Hepatocyte (in vitro differentiated cells): Measurements from ENCODE around the gene SCYGR4. TPM values are rescaled to one million over a fixed set of nuclear protein-coding genes. Genes with fewer than 3 reads are reported as not detected.
A peak's percentile ranks its signal among the peaks of the same experiment; 100 is the strongest.

ENCODE experiments used
- DNase-seq: peaks from one replicate; pipeline ENCODE4 v3.0.0-alpha.2; 2016; ENCODE audit warnings: low spot score
- H2AFZ ChIP-seq: fragments of 200-600 bp; sonication (generic); 2 replicates; pipeline ENCODE4 v1.6.0; 2016; ENCODE audit warnings: antibody characterized with exemption, mild to moderate bottlenecking
- H3K27ac ChIP-seq: fragments of 200-600 bp; sonication (generic); 2 replicates; pipeline ENCODE4 v1.5.1; 2016; ENCODE audit warnings: mild to moderate bottlenecking
- H3K27me3 ChIP-seq: fragments of 200-600 bp; sonication (generic); 2 replicates; pipeline ENCODE4 v1.6.1; 2016
- H3K36me3 ChIP-seq: fragments of 200-600 bp; sonication (generic); replicated peaks from 2 replicates; pipeline ENCODE4 v1.5.1; 2016; ENCODE audit warnings: low read depth; ENCODE audit not compliant: insufficient read depth
- H3K4me1 ChIP-seq: fragments of 200-600 bp; sonication (generic); 2 replicates; pipeline ENCODE4 v1.5.1; 2016; ENCODE audit warnings: mild to moderate bottlenecking, moderate library complexity; ENCODE audit not compliant: insufficient read depth
- H3K4me2 ChIP-seq: fragments of 200-600 bp; sonication (generic); 2 replicates; pipeline ENCODE4 v1.6.0; 2016
- H3K4me3 ChIP-seq: fragments of 200-600 bp; sonication (generic); 2 replicates; pipeline ENCODE4 v1.5.1; 2016; ENCODE audit warnings: mild to moderate bottlenecking
- H3K79me2 ChIP-seq: fragments of 200-600 bp; sonication (generic); 2 replicates; pipeline ENCODE4 v1.6.0; 2017; ENCODE audit warnings: mild to moderate bottlenecking
- H3K9me2 ChIP-seq: fragments of 200-600 bp; sonication (generic); replicated peaks from 2 replicates; pipeline ENCODE4 v1.6.0; 2017; ENCODE audit warnings: mild to moderate bottlenecking; ENCODE audit not compliant: insufficient read depth
- H3K9me3 ChIP-seq: fragments of 200-600 bp; sonication (generic); 2 replicates; pipeline ENCODE4 v1.5.1; 2016; ENCODE audit warnings: low read depth, mild to moderate bottlenecking
- H4K20me1 ChIP-seq: fragments of 200-600 bp; sonication (generic); 2 replicates; pipeline ENCODE4 v1.6.0; 2016; ENCODE audit warnings: mild to moderate bottlenecking; ENCODE audit not compliant: insufficient read depth, poor library complexity, severe bottlenecking
- EZH2 ChIP-seq: fragments of 200-600 bp; sonication (generic); IDR thresholded peaks from 2 replicates; pipeline ENCODE4 v1.6.1; 2016; ENCODE audit warnings: antibody characterized with exemption, mild to moderate bottlenecking, borderline replicate concordance
- EZH2phosphoT487 ChIP-seq: fragments of 200-600 bp; sonication (generic); IDR thresholded peaks from one replicate; pipeline ENCODE4 v1.6.1; 2018; ENCODE audit warnings: antibody characterized with exemption, mild to moderate bottlenecking, low read depth, moderate library complexity; ENCODE audit not compliant: unreplicated experiment, severe bottlenecking
- WGBS: methylation state at CpG from one replicate; pipeline ENCODE4 v1.1.6; 2016; ENCODE audit warnings: low lambda C conversion rate; ENCODE audit errors: missing lambda C conversion rate; 5-methylcytosine and 5-hydroxymethylcytosine counted together
- polyA plus RNA-seq: library from polyadenylated mRNA; unstranded; fragments of >200 nt; fragmentation: Nextera tagmentation; extraction: Ambion mirVana; gene quantifications from 2 replicates; pipeline ENCODE4 v1.2.1, GENCODE V29; 2016
- total RNA-seq: library from RNA; depleted of rRNA; stranded (reverse); fragments of >200 nt; gene quantifications from 2 replicates; pipeline ENCODE4 v1.2.3, GENCODE V29; 2014
- TF ChIP-seq, protein P1 (sequence below): fragments of 200-600 bp; sonication (generic); IDR thresholded peaks from 2 replicates; pipeline ENCODE4 v1.5.1; 2016; ENCODE audit warnings: antibody characterized with exemption, mild to moderate bottlenecking; ENCODE audit not compliant: poor library complexity

SCYGR4 gene
- total and polyA plus RNA-seq, 2 experiments from 2014 or later, result not detected

DNA sequence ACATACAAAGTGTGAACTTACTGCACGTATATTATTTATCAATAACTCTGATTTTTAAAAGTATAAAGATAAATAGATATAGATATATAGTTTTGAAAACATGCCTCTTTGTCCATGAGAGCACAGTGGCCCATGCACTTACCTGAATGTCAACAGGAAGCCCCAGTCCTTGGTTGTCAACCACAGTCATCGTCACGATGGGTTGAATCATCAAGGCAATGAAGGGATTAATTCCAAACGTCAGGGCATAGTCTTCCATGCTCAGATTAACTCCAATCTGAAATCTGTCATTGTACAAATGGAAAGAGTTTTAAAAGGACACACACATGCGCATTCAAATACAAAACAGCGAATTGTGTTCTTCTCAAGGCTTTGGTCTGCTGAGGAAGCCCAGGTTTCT lies 15.5 kb downstream of the SCYGR4 start:
- Histone ChIP-seq H3K4me3 (no peak overlapping the region), H3K27me3 (no peaks in the 10 kb centered on the region), H3K4me1 (no peaks in the 10 kb centered on the region), H3K79me2 (no peaks in the 10 kb centered on the region), H3K27ac (no peak overlapping the region), H2AFZ (no peak overlapping the region), H3K9me3 (no peaks in the 10 kb centered on the region), H4K20me1 (no peaks in the 10 kb centered on the region), H3K4me2 (no peak overlapping the region), H3K9me2 (no peaks in the 10 kb centered on the region), H3K36me3 (no peaks in the 10 kb centered on the region)
- TF ChIP-seq EZH2phosphoT487 (no peak), EZH2 (no peak)
- TF ChIP-seq, protein P1, sequence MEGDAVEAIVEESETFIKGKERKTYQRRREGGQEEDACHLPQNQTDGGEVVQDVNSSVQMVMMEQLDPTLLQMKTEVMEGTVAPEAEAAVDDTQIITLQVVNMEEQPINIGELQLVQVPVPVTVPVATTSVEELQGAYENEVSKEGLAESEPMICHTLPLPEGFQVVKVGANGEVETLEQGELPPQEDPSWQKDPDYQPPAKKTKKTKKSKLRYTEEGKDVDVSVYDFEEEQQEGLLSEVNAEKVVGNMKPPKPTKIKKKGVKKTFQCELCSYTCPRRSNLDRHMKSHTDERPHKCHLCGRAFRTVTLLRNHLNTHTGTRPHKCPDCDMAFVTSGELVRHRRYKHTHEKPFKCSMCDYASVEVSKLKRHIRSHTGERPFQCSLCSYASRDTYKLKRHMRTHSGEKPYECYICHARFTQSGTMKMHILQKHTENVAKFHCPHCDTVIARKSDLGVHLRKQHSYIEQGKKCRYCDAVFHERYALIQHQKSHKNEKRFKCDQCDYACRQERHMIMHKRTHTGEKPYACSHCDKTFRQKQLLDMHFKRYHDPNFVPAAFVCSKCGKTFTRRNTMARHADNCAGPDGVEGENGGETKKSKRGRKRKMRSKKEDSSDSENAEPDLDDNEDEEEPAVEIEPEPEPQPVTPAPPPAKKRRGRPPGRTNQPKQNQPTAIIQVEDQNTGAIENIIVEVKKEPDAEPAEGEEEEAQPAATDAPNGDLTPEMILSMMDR, result no peak
- WGBS, result 93% methylated on average over 6 of the region's 6 CpGs
- DNase-seq, result no peak

DNA sequence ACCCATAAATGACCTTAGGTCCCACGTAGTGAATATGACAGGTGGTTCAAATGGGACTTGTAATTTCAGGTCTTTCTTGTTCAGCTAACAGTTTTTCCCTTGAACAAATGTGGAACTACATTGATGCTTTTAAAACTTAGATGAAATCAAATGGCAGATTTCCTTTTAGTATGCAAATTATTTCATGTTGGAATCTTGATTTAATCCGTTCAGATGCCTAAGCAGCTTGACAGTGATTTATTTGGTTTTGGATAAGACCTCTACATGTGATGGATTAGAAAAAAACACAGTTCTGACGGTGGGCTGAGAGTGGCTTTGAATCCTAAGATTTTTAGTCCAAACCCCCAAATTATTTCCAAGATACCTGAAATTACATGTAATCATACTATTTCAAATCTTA lies 16.9 kb downstream of the SCYGR4 start:
- 76% methylated on average over 3 of the region's 3 CpGs for WGBS
- Histone ChIP-seq H3K27me3 (no peaks in the 10 kb centered on the region), H3K9me2 (no peaks in the 10 kb centered on the region), H3K4me1 (no peaks in the 10 kb centered on the region), H2AFZ (no peak overlapping the region), H3K27ac (no peak overlapping the region), H3K79me2 (no peaks in the 10 kb centered on the region), H3K4me2 (no peak overlapping the region), H3K36me3 (no peaks in the 10 kb centered on the region), H3K9me3 (no peaks in the 10 kb centered on the region), H4K20me1 (no peaks in the 10 kb centered on the region), H3K4me3 (no peak overlapping the region)
- no peak for DNase-seq
- no peak for TF ChIP-seq EZH2phosphoT487

DNA sequence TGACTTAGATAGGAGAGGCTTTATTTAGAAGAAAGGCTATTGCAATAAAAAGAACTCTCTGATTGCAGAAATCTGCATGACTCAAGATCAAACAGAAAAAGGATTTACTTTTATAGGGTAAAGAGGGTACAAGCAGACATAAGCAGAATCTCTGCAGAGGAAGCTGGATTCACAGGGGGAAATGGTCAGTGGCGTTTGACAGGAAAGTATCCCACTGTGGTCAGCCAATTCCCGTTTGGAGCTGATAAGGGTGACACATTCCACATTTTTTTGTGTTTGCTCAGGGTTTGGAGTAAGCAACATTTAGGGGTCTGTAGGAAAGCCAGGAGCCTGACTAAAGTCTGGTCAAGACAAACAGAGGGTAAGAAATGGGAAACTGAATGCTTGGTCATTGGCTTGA lies 25.4 kb downstream of the SCYGR4 start:
- Histone ChIP-seq H3K36me3 (no peaks in the 10 kb centered on the region), H3K4me1 (no peaks in the 10 kb centered on the region), H3K79me2 (no peaks in the 10 kb centered on the region), H2AFZ (no peak overlapping the region), H4K20me1 (no peaks in the 10 kb centered on the region), H3K9me3 (no peaks in the 10 kb centered on the region), H3K27me3 (no peaks in the 10 kb centered on the region), H3K4me3 (no peak overlapping the region), H3K27ac (no peak overlapping the region), H3K4me2 (no peak overlapping the region), H3K9me2 (no peaks in the 10 kb centered on the region)
- 18% methylated on average over 2 of the region's 2 CpGs for WGBS
- DNase-seq, result no peak
- TF ChIP-seq EZH2 (no peak), EZH2phosphoT487 (no peak)
- TF ChIP-seq, protein P1, result no peak

DNA sequence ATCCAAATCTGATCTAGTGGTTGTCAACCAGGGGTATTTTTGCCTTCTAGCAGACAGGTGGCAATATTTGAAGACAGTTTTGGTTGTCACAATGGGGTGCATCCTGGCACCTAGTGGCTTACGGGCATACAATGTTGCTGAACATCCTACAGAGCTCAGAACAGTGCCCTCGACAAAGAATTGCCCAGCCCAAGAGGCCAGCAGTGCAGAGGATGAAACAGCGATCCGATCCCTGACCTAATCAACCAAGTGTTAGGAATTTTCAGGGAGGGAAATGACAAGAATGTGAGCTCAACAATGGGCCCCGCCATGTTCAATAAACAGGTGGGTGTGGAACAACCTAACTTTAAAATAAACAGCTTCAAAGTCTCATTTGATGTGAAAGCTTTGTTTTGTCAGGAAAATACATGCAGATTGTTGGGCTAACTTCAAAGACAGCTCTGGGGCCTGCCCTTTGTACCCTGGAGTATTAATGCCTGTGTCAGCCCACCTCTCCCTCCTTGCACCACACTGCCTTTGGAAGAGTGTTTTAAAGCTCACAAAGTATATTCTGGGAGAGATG lies 26.8 kb downstream of the SCYGR4 start:
- no peak for DNase-seq
- no peaks in the 10 kb centered on the region for H3K36me3 ChIP-seq
- H3K9me2 ChIP-seq, result no peaks in the 10 kb centered on the region
- no peak overlapping the region for H2AFZ ChIP-seq
- no peaks in the 10 kb centered on the region for H3K79me2 ChIP-seq
- H4K20me1 ChIP-seq, result no peaks in the 10 kb centered on the region
- H3K4me2 ChIP-seq, result no peak overlapping the region
- H3K4me3 ChIP-seq, result no peak overlapping the region
- no peaks in the 10 kb centered on the region for H3K9me3 ChIP-seq
- TF ChIP-seq EZH2 (no peak), EZH2phosphoT487 (no peak)
- TF ChIP-seq, protein P1, result no peak
- peak overlapping the region; percentile 44 for H3K27ac ChIP-seq
- WGBS, result 69% methylated on average over 5 of the region's 5 CpGs
- H3K27me3 ChIP-seq, result no peaks in the 10 kb centered on the region
- H3K4me1 ChIP-seq, result no peaks in the 10 kb centered on the region
